Right lobe of liver (tissue), 6 donors: ENCODE measurements around the gene GTSF1L. TPM values are rescaled to one million over a fixed set of nuclear protein-coding genes. Genes with fewer than 3 reads are reported as not detected.

Experiments used
- ATAC-seq, 4 donors: fragments of 200-7000 bp; cut with Tn5 transposase; one replicate each; pipeline ENCODE4 v1.9.1; 2020; ENCODE audit warnings: mild to moderate bottlenecking in 4 of 4, moderate library complexity in 4 of 4
- DNase-seq, 3 donors: peaks; one replicate each; pipeline ENCODE4 v3.0.0-alpha.2; 2020
- H3K27ac ChIP-seq, 3 donors: fragments of 200-600 bp; one replicate each; pipeline ENCODE4 v1.8.0; 2022
- H3K27me3 ChIP-seq, 2 donors: fragments of 200-600 bp; one replicate each; pipeline ENCODE4 v1.8.0; 2022
- H3K36me3 ChIP-seq, 4 donors: fragments of 200-600 bp; sonication (generic) in 1 of 4; one replicate each; pipeline versions ENCODE4 v1.5.1 to v1.8.0; 2017 to 2022; ENCODE audit warnings: control low read depth in 1 of 4
- H3K4me1 ChIP-seq, 4 donors: fragments of 200-600 bp; sonication (generic) in 1 of 4; one replicate each; pipeline versions ENCODE4 v1.5.1 to v1.8.0; 2017 to 2022; ENCODE audit warnings: control low read depth in 1 of 4
- H3K4me3 ChIP-seq, 3 donors: fragments of 200-600 bp; one replicate each; pipeline ENCODE4 v1.8.0; 2022
- H3K9me3 ChIP-seq, 4 donors: fragments of 200-600 bp; sonication (generic) in 1 of 4; one replicate each; pipeline versions ENCODE4 v1.5.1 to v1.8.0; 2017 to 2022; ENCODE audit warnings: control low read depth in 1 of 4
- POLR2A ChIP-seq: fragments of 450-650 bp; IDR thresholded peaks from one replicate; pipeline ENCODE4 v1.6.1; 2017; ENCODE audit warnings: antibody characterized with exemption, mild to moderate bottlenecking
- WGBS: methylation state at CpG from one replicate; pipeline ENCODE4 v1.1.6; 2018; ENCODE audit warnings: low coverage, low lambda C conversion rate; ENCODE audit not compliant: insufficient coverage; ENCODE audit errors: missing lambda C conversion rate; 5-methylcytosine and 5-hydroxymethylcytosine counted together
- intact Hi-C, 2 donors: fragments of 100-400 bp; cut with DNase I; formaldehyde crosslinking; loops; one replicate each; pipeline versions ENCODE4 v1.11.2 to v1.14.1; 2022
- total RNA-seq, 6 experiments: library from RNA; depleted of rRNA in 2 of 6; stranded (reverse); fragments of >200 nt in 2 of 6; fragmentation: NEBNext Ultra II Directional in 3 of 6; extraction: Animal tissue kit (Norgen Biotek cat#: 25700) in 3 of 6; gene quantifications; one replicate each; pipeline versions ENCODE4 v1.1.0 to v1.2.4, GENCODE V29; 2016 to 2023
- TF ChIP-seq, protein P1 (sequence below), 4 donors: fragments of 200-600 bp in 3 of 4; fragments of 450-650 bp in 1 of 4; IDR thresholded peaks; one replicate each; pipeline versions ENCODE4 v1.5.1 to v1.8.0; 2016 to 2022; ENCODE audit warnings: antibody characterized with exemption in 4 of 4, mild to moderate bottlenecking in 2 of 4
- donor health status: DM: no; HTN: yes; CAD: no.
- donor health status: DM: no; HTN: no; CAD: no.
- donor health status: DM: no; HTN: no; CAD: no.
- donor health status: DM: no; HTN: yes; CAD: no.
- donor health status: DM: no; HTN: yes; CAD: no.

The GTSF1L gene
- total RNA-seq, 6 experiments from 2014 or later: not detected

DNA sequence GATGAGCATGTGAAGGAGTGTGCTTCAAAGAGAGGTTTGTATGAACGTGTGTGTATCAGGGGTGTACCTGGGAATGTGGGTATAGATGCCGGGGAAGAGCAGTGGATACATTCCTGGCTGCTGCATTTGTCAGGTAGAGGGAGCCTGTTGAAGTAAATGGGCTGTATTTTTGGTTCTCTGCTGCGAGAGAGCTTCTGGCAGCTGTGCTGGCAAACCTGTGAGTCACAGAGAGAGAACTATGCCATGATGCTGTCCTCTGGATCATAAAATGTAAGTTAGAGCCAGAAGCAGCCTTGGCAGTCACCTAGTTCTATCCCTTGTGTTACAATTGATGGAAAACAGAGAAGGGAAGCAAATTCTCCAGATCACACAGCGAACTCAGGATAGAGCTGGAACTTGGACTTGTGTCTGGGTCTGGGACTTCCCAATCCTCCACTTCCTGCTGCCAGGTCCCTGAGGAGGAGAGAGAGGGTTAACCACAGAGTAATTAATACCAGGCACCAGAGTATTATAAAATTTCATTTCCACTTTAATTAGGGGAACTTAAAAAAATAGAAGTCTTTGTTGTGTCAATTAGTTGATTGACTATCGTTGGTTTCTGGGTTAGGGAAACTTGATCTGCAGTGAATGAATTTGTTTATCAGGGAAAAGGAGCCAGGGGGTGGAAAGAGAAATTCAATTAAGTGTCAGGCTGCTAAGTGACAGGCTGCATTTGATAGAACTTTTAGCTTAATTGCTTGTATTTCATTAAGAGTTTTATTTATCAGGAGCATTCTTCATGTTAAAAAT is 41.1 kb upstream of the GTSF1L start:
- intact Hi-C loops: no loop called here
- Histone ChIP-seq H3K9me3 (no peaks in the 10 kb centered on the region), H3K27ac (no peak overlapping the region), H3K4me1 (no peaks in the 10 kb centered on the region), H3K36me3 (no peaks in the 10 kb centered on the region), H3K4me3 (no peak overlapping the region), H3K27me3 (no peaks in the 10 kb centered on the region)
- 26% methylated on average over 4 of the region's 5 CpGs for WGBS
- no peak for DNase-seq
- ATAC-seq: no peak
- no peak for TF ChIP-seq POLR2A
- TF ChIP-seq, protein P1, sequence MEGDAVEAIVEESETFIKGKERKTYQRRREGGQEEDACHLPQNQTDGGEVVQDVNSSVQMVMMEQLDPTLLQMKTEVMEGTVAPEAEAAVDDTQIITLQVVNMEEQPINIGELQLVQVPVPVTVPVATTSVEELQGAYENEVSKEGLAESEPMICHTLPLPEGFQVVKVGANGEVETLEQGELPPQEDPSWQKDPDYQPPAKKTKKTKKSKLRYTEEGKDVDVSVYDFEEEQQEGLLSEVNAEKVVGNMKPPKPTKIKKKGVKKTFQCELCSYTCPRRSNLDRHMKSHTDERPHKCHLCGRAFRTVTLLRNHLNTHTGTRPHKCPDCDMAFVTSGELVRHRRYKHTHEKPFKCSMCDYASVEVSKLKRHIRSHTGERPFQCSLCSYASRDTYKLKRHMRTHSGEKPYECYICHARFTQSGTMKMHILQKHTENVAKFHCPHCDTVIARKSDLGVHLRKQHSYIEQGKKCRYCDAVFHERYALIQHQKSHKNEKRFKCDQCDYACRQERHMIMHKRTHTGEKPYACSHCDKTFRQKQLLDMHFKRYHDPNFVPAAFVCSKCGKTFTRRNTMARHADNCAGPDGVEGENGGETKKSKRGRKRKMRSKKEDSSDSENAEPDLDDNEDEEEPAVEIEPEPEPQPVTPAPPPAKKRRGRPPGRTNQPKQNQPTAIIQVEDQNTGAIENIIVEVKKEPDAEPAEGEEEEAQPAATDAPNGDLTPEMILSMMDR (IDR thresholded peaks at IDR 0.05): no peak

DNA sequence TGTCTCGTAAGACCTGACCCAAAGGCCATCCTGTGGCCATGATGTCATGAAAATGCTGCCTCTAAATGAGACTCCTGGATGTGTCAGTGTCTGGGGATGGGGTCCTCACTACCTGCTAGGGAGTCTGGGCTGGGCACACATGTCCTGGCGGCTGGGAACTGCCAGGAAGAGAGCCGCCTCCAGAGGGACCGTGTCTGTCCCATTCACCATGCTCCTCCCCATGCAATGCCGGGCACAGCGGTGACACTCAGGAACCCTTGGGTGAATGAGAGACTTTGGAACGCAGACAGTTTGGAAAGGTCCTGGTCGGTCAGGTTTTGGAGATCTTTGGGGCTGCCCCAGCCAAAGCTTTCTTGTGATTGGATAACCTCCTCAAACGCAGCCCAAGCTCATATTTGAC is 40.1 kb upstream of the GTSF1L start:
- H3K27me3 ChIP-seq: no peaks in the 10 kb centered on the region
- no peak overlapping the region for H3K4me3 ChIP-seq
- no peak for ATAC-seq
- no peak for DNase-seq
- H3K4me1 ChIP-seq: no peaks in the 10 kb centered on the region
- H3K9me3 ChIP-seq: no peaks in the 10 kb centered on the region
- no peaks in the 10 kb centered on the region for H3K36me3 ChIP-seq
- H3K27ac ChIP-seq: no peak overlapping the region
- TF ChIP-seq POLR2A: no peak
- TF ChIP-seq, protein P1 (IDR thresholded peaks at IDR 0.05): no peak
- WGBS: 78% methylated on average over 2 of the region's 9 CpGs
- intact Hi-C loops: no loop called here

DNA sequence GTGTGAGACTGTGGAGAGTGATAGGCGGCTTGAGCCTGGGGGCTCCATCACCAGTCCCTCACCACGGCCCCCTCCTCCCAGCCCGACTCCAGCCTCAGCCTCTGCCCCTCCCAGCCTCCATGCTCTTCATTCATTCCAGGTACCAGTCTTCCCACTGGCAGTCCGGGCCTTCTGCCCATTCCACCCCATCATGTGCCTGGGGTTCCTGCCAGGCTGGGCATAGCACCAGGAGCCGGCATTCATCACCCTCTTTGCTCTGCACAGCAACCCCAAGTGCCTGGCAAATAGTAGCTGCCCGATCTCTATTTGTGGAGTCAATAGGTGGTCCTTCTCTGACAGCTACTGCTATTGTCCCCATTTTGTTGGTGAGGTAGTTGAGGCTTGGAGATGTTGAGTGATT is 39.6 kb upstream of the GTSF1L start:
- TF ChIP-seq, protein P1 (IDR thresholded peaks at IDR 0.05): no peak
- TF ChIP-seq POLR2A: no peak
- intact Hi-C loops: no loop called here
- Histone ChIP-seq H3K4me1 (no peaks in the 10 kb centered on the region), H3K9me3 (no peaks in the 10 kb centered on the region), H3K36me3 (no peaks in the 10 kb centered on the region), H3K4me3 (no peak overlapping the region), H3K27me3 (no peaks in the 10 kb centered on the region), H3K27ac (no peak overlapping the region)
- peak in 1 of 4 donors; percentile 14 for ATAC-seq
- WGBS: 18% methylated on average over 2 of the region's 6 CpGs
- DNase-seq: no peak

DNA sequence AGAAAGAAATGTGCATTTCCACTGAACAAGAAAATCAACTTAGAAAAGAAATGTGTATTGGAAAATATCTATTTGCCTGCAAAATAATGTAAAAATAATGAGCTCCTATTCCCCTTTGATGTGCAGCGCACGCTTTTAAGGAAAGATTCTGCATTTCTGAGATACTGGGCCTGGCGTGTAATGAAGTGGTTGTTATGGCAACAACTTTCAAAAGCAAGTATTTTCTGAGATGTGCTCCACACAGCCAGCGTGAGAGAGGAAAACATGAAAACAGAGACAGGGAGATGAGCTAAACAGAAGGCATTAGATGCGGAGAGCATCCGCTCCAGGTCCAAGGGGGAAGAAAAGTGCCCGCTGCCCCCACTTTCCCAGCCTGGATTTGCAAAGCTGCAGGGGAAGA is 39.1 kb upstream of the GTSF1L start:
- no peaks in the 10 kb centered on the region for H3K27me3 ChIP-seq
- intact Hi-C loops: no loop called here
- no peaks in the 10 kb centered on the region for H3K4me1 ChIP-seq
- TF ChIP-seq, protein P1 (IDR thresholded peaks at IDR 0.05): no peak
- no peak for TF ChIP-seq POLR2A
- no peaks in the 10 kb centered on the region for H3K36me3 ChIP-seq
- no peak overlapping the region for H3K27ac ChIP-seq
- DNase-seq (no peak), ATAC-seq (no peak)
- 31% methylated on average over 7 of the region's 7 CpGs for WGBS
- H3K9me3 ChIP-seq: no peaks in the 10 kb centered on the region
- H3K4me3 ChIP-seq: no peak overlapping the region
